ENCODE data around the gene ADIRF.
"Not testable (repeated sequence)": the region's sequence is repeated elsewhere in the genome, so short reads cannot be mapped to it uniquely, and the experiment has no call there.

Gene ADIRF

DNA sequence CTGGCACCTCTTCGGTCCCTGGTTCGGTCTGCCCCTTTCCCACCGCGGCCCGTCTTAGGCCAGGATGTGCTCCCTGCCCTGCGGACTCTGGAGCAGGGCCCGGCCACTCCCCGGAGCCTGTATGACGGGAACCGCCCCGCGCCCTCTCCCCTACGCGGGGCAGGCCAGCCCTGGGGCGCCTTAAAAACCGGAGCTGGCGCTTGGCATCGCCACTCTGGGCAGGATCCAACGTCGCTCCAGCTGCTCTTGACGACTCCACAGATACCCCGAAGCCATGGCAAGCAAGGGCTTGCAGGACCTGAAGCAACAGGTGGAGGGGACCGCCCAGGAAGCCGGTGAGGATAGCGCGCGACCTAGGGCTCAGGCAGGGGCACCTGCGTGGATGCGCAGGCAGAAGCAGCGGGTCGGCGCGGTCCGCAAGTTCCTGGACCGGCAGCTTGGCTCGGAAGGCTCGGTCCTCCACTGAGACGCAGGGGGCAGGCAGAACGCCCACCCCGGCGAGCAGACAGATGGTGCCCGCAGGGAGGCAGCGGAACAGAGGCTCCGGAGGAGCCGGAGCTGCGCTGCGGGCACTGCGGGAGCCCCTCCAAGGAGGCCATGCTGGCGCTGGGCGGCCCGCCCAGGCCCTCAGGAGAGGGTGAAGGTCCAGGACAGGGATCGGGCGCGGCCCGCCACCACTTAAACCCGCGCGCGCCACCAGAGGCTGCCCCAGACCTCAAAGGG lies at the start of gene ADIRF:
Gene ADIRF, plus strand, starts transcription at position 212 of the 723 bp plus-strand sequence. Its CDS starts 63 bp downstream, at position 275.
- peak; percentile 4 for DNase-seq (ENCODE audit: low spot score)

DNA sequence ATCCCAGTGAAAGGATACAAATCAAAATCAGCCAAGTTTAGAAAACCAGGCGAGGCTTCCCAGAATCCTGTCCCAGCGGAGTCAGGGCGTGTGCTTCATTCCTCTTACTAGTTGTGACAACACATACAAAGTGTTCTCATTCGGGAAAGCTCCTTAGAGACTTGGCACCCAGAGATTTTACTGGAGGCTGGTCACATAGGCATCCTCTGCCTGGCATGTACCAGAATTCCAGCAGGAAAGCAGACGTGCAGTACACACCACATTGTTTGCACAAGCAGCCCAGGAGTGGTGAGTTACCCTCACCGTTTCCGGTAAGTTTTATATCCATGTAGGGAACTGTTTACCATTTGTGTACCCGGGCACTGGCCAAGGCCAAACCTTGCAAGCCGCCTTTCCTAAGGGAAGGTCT lies 45.7 kb upstream of the ADIRF start:
- no peak for DNase-seq (ENCODE audit: low spot score)

DNA sequence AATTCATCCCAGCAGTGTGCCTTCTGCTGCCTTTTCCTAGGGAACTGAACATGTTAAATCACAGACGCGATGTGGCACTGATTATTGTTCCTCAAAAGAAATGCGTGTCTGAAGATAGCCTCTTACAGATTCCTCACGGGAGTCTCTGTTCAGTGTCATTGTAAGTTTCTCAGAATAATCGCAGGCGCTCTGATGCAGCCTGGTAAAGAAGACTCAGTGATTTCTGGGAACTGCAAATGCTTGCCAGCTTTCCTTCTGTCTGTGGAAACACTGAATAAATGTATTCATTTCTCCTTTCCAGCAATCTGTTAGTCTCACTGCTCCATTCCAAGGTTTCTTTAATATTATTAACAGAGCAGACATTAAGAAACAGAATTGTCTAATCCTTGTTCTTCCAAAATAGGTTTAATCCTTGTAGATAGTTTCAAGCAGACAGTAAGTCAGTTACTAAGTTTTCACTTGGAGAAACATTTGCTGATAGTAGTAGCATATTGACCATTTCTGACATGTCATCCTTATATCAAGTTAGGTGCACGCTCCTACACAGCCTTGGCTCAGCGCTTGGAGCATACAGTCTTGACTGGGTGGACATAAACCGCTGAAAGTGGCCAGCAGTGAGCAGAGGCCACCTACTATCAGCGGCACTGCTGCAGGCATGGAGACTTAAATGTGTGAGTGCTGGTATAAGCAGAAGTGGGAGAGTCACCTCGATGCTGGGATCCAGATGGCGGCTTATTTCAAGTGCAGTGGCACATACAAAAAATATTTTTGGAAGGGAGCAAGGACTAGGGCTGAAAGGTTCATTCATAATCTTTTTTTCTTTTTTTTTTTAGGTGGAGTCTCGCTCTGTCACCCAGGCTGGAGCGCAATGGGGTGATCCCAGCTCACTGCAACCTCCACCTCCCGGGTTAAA lies 38.6 kb upstream of the ADIRF start:
- no peak for DNase-seq (ENCODE audit: low spot score)

DNA sequence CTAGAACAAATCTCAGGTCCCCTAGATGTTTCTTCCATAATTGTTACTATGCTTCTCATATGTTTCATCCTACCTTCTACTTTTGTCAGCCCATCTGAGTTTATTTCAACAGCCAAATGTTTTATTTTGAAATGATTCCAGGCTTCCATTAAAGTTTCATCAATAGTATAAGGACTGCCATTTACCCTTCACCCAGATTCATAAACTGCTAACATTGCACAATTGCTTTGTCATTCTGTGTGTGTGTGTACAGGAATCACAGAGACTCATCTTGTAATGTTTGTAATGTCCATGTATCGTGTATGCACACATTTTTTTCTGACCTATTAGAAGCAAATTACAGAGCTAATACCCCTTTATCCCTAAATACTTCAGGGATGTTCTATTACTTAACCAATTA lies 36.4 kb upstream of the ADIRF start:
- DNase-seq (ENCODE audit: low spot score): no peak

DNA sequence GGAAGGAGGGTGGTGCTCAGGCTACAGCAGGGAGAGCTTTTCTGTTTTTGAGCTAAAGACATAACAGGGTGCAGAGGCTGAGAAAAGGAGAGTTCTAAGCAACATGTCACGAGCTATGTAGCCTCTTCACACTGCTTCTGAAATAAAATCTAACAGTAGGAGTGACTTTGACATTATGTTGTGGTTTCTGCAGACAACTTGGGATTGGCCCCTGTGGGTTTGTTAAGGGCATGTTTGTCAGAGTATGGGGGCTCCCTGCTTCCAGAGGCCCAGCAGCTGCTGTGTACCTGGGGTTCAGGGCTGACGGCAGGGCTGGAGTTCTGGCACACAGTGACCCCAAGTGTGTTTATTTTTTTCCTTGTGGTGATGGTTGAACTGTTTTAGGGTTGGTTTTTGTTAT lies 35.6 kb upstream of the ADIRF start:
- no peak for DNase-seq (ENCODE audit: low spot score)

DNA sequence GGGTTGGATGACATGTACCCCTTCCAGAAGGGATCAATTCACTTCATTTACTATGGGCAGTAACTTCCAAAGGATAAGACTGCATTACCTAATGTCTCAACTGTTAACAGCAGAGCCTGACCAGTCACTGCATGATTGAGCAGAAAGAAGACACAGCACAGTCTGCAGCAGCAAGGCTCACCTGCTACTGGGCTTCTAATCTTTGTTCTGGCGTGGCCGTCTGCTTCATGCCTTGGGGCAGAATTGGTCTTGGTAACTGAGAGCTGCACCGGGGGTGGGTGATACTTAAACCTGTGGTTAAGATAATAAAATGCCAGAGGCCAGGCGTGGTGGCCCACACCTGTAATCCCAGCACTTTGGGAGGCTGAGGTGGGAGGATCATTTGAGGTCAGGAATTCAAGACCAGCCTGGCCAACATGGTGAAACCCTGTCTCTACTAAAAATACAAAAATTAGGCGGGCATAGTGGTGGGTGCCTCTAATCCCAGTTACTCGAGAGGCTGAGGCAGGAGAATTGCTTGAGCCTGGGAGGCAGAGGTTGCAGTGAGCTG lies 34.0 kb upstream of the ADIRF start:
- not testable (repeated sequence) for DNase-seq (ENCODE audit: low spot score)

DNA sequence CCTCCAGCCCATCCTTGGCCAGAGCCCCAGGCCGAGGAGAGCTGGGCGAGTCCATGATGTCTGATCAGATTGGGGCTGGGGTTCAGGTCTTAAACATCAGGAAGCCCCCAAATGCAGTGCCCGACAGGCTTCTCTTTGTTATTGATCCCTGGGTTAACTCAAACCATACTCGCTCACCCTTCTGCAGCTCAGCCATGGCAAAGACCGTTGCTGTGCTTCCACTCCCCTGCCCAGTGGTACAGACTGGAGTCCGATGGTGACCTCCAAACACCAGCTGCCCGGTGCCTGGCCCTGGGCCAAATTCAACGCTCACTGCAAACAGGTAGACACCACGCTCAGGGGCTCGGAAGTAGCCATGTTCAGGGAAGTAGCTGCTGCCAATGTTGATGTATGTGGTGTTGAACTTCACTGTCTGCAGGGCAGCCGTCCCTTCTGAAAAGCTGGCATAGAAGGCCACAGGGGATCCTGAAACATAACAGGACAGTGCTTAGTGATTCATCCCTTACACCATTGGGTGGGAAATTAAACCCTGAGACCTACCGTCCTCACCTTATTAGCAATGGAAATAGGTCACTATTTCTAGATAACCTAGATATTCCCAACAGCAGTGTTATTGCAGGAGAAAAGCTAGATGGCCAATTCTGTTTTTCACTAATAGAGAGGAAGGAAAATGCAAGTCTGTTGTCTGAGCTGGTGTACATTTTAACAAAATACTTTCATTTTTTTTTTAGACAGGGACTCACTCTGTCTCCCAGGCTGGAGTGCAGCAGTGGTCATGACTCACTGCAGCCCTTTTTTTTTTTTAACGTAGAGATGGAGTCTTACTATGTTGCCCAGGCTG lies 31.4 kb upstream of the ADIRF start:
- DNase-seq (ENCODE audit: low spot score): no peak

DNA sequence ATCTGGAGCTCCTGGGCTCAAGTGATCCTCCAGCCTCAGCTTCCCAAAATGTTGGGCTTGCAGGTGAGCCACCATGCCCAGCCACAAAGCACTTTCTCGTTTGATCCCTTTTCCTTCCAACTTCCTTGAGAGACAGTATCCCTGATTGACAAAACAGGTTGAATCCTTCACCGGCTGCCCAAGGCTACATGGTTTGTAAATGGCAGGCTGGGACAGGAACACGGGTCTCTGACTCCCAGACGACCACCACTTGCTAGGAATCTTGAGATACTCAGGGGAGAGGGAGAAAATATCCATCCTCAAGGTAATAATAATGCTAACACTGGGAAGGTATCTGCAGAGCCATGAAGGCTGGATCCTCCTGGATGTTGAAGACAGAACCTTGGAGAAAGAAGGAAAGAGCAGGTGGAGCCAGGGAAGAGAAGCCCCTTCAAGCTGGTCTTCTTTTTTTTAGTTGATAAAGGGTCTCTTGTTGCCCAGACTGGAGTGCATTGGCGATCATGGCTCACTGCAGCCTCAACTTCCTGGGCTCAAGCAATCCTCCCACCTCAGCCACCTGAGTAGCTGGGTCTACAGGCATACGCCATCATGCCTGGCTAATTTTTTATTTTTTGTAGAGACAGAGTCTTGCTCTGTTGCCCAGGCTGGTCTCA lies 30.7 kb upstream of the ADIRF start:
- no peak for DNase-seq (ENCODE audit: low spot score)

DNA sequence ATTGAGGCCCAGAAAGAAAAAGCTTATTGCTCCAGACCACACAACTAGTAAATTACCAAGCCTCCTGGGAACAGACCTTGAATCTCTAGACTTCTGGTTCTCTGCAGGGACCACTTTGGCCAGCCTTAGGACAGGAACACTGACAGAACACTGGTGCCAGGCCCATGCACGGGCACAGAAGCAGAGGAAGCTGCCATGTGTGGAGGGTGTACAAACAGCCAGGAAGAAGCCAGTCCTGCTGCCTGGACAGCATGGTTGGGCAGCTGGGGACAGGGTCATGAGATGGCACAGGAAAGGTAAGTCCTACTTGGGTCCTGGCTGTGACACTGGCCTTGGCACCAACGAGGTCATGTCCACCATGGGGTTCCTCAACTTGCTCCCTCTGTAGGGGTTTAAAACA lies 30.0 kb upstream of the ADIRF start:
- DNase-seq (ENCODE audit: low spot score): no peak

DNA sequence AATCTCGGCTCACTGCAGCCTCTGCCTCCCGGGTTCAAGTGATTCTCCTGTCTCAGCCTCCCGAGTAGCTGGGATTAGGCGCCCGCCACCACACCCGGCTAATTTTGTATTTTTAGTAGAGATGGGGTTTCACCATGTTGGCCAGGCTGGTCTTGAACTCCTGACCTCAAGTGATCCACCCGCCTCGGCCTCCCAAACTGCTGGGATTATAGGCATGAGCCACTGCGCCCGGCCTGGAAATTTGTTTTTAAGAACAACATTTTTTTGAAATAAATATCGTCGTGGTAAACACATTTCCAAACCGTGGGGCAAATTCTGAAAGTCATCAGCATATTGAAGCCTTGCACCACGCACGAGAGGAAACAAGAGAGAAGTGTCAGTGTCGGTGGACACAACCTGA lies 28.2 kb upstream of the ADIRF start:
- DNase-seq (ENCODE audit: low spot score): not testable (repeated sequence)

DNA sequence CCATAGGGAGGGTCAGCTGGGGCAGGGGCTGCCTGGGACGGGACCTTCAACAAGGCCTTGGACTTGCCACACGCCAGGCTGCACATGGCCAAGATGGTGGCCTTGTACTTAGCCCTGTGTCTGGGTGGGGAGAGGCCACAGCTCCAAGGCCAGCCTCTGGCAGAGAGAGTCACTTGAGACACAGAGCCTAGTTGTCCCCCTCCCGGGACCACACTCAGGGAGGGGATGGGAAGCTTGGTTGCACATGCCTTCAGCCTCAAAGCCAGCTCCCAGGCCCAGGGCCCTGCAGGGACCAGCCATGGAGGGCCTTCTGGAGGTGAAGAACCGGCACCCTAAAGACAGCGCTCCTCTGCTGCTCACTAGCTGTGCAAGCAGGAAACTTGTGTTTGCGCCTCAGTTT lies 27.6 kb upstream of the ADIRF start:
- no peak for DNase-seq (ENCODE audit: low spot score)

DNA sequence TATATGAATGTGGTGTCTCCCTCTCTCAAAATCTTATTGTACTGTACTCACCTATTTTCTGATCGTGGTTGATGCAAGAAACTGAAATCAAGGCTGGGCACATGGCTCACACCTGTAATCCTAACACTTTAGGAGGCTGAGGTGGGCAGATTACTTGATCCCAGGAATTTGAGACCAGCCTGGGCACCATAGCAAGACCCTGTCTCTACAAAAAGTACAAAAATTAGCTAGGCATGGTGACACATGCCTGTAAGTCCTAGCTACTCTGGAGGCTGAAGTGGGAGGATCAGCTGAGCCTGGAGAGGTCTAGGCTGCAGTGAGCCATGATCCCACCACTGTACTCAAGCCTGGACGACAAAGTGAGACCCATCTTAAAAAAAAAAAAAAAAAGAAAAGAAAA lies 26.9 kb upstream of the ADIRF start:
- DNase-seq (ENCODE audit: low spot score): no peak

DNA sequence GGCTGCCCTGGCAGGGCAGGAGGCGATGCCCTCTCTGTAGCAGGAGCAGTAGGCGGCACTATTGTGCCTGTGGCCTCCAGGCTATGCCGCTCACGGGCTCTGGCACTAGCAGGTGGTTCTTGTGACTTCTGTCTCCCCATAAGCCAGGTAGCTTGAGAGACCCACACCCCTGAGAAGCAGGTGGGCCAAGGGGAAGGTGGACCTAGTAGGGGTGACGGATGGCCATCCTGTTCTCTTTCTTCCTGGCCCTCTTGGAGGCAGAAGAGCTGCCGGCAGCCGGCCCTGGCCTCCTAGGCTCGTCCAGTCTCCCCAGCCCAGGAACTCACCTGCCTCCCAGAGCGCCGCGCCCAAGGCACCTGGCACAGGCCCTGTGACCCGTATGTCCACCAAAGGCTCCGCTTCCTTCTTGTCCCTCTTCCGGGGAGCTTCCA lies 26.3 kb upstream of the ADIRF start:
- no peak for DNase-seq (ENCODE audit: low spot score)

DNA sequence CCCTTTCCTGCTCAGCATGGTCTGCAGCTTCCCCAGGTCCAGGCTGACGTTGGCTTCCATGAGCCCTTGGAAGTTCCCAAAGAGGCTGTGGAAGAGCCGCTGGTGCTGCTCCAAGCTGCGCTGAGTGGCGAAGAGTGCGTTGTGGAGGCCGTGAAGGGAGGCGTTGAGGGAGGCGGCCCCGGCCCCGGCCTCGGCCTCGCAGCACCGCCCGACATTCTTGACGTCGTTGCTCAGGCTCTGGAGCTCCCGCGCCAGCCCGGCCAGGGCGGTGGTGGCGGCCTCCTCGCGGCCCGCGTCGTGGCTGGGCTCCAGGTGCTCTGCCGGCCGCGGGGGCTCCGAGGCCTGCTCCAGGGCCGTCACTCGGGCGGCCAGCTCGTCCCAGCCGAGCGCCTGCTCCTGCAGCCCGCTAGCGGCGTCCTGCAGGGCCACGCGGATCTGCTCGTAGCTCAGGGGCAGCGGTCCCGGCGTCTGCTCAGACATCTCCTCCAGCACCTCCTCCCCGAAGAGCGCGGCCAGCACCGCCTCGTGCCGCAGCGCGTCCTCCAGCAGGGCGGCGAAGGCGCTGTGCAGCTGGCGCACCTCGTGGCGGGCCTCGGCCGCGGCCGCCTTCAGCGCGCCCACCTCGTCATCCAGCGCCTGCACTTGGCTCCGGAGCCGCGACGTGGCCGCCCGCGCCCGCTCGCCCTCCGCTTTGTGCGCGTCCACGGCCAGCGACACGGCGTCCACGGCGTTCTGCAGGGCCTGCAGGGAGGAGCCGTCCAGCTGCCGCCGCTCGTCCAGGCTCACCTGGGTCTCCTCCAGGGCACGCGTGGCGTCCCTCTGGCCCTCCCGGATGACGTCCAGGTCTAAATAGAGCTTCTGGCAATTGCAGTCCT lies 25.6 kb upstream of the ADIRF start:
- no peak for DNase-seq (ENCODE audit: low spot score)

DNA sequence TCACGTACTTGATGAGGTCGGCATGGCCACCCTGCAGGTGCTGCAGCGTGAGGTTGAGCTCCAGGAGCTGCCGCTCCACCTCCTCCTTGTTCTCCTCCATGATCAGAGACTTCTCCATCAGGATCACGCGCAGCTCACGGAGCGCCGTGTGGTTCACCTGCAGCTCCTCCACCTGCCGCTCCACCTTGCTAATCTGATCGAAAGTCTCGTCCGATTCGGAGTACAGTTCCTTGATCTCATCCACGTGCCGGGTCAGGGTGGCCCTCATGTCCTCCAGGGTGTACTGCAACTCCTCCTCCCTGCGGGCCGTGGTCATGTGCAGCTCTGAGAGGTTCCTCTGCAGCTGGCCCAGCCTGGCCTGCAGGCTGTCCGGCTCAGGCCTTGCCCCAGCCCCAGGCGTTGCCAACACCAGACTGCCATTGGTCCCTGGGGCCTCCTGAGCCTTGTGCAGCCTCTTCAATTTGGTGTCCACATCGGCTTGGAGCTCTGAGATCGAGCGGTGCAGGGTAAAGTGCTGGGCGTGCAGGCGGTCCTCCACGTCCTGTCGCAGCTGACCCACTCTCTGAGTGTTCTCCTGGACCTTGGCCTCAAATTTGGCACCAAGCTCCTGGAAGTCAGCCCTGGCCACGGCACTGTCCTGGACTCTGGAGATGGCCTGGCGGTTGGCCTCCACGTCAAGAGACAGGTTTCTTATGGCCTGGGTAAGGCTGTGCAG lies 24.8 kb upstream of the ADIRF start:
- DNase-seq (ENCODE audit: low spot score): no peak

DNA sequence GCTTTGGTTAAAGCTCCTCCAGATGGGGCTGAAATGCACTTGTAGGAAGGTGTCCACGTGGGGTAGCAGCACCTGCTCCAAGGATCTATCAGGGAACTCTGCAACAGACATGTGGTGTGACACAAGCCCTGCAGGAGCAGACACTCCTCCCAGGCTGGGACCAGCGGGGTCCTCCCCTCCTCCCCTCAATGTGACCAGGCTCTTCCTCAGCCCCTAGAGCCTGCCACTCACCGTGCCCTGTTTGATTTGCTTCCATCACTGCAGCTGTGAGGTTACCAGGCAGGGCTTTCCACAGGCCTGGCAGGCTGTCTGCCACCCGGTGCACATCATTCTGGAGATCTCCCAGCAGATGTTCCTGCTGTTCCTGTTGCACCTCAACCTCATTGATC lies 24.3 kb upstream of the ADIRF start:
- DNase-seq (ENCODE audit: low spot score): no peak

DNA sequence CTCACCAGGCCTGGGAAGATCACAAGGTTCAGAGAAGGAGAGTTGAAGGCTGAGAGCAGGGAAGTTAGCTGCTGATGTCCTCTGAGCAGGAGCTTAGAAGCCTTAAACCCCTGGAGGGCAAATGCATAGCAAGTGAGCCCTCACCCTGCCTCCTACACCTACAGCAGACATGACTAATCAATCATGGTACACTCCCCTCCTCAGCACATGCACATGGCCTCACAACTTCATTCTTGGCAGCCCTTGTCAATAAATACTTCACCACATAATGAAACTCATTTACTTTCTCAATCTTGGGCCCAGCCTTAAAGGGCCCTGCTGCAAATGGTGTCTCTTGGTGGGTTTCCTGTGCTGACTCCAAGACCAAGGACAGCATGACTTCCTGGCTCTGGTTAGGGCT lies 23.8 kb upstream of the ADIRF start:
- no peak for DNase-seq (ENCODE audit: low spot score)

DNA sequence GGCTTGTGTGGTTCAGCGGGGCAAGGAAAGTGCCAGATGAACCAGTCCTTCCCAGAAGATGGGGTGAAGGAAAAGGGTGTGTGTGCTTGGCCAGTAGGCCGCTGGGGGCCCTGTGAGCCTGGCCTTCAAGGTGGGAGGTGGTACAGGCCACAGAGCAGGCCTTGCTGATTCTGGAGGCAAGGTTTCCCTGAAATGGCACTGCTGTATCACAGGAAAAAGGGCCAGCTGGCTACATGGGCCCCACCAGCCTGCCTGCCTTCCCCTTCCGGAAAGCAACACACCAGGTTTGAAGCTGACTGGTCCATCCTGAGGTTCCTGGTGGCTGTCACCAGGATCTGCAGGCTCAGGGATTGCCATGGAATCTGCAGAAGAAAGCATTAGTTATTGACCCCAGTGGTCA lies 23.4 kb upstream of the ADIRF start:
- no peak for DNase-seq (ENCODE audit: low spot score)

DNA sequence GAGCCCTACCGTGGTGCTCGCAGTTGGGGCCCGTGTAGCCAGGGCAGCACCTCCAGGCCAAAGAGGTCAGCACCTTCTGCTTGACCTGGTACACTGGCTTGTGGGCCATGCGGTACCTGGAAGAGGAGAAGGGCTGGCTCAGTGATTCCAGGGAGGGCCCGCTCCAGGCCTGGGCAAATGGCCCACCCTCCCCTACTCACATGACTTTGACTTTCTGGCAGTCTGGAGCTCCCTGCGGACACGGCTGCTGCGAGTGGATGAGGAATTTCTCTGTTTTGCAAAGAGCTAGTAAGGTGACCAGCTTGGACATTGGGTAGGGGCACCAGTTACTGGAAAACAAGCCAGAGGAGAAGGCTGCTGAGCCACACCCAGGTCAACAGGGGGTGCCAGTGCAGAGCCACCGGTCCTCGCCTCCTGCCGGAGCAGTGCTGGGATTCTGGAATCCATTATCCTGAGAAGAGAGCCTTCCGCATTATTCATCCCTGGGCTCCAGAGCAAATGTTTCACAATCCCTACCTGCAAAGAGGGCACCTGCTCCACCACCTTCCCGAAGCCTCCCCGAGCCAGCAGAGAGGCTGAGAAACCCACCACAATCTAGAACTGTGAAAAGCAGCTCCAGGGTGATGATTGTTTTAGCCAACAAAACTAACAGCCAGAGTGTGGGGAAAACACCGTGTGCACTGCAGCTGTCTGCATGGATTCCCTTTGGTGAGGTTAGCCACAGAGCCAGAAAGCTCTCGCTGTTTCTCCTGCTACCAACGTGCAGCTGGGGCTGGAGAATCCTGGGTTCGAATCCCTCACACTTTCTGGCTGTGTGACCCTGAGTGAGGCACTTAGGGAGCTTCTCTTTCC lies 22.7 kb upstream of the ADIRF start:
- peak; percentile 72 for DNase-seq (ENCODE audit: low spot score)

All from iPS-NIHi11 (cell line).